Breast epithelium (tissue), 4 donors: ENCODE results near the gene DPEP1. TPM values are rescaled to one million over a fixed set of nuclear protein-coding genes. Genes with fewer than 3 reads are reported as not detected.

Source experiments
- DNase-seq, 2 donors: peaks; one replicate each; pipeline ENCODE4 v3.0.0-alpha.2; 2019; ENCODE audit warnings: low spot score in 2 of 2
- H3K27ac ChIP-seq, 2 donors: fragments of 200-600 bp; sonication (generic) in 1 of 2; one replicate each; pipeline ENCODE4 v1.5.1; 2016 to 2019; ENCODE audit warnings: mild to moderate bottlenecking in 1 of 2
- H3K27me3 ChIP-seq, 2 donors: fragments of 200-600 bp; sonication (generic) in 1 of 2; one replicate each; pipeline versions ENCODE4 v1.5.1 to v1.6.0; 2017 to 2019; ENCODE audit warnings: control low read depth in 1 of 2, mild to moderate bottlenecking in 1 of 2
- H3K36me3 ChIP-seq: fragments of 200-600 bp; one replicate; pipeline ENCODE4 v1.5.1; 2019
- H3K4me1 ChIP-seq, 2 donors: fragments of 200-600 bp; sonication (generic); one replicate each; pipeline ENCODE4 v1.5.1; 2016 to 2019; ENCODE audit warnings: control low read depth in 1 of 2
- H3K4me3 ChIP-seq, 3 donors: fragments of 200-600 bp; sonication (generic); 1 replicate in 2 of 3; 2 replicates in 1 of 3; pipeline ENCODE4 v1.5.1; 2016 to 2019; ENCODE audit warnings: mild to moderate bottlenecking in 3 of 3, moderate library complexity in 2 of 3
- H3K9me3 ChIP-seq, 2 donors: fragments of 200-600 bp; sonication (generic) in 1 of 2; one replicate each; pipeline ENCODE4 v1.5.1; 2016 to 2019; ENCODE audit warnings: control low read depth in 1 of 2
- CTCF ChIP-seq, 3 donors: fragments of 450-650 bp; IDR thresholded peaks; one replicate each; pipeline ENCODE4 v1.5.1; 2016 to 2017; ENCODE audit warnings: antibody characterized with exemption in 3 of 3, mild to moderate bottlenecking in 3 of 3, moderate library complexity in 3 of 3
- POLR2A ChIP-seq: fragments of 450-650 bp; IDR thresholded peaks from one replicate; pipeline ENCODE4 v1.6.1; 2016; ENCODE audit warnings: antibody characterized with exemption, mild to moderate bottlenecking, moderate library complexity
- POLR2AphosphoS5 ChIP-seq, 3 donors: sonication (generic); formaldehyde crosslinking; IDR thresholded peaks; one replicate each; pipeline ENCODE4 v1.6.1; 2017; ENCODE audit warnings: antibody characterized with exemption in 3 of 3
- intact Hi-C: fragments of 100-400 bp; cut with DNase I; formaldehyde crosslinking; loops from one replicate; pipeline ENCODE4 v1.15.1; 2023; ENCODE audit warnings: low total_unique reads
- total RNA-seq, 3 donors: library from RNA; depleted of rRNA; stranded (reverse); fragments of >200 nt; gene quantifications; one replicate each; pipeline ENCODE4 v1.1.0, GENCODE V29; 2016

DPEP1 gene
- total RNA-seq, 3 donors from 2014 or later, result 0.59 to 0.98 (median 0.80) TPM

- TF ChIP-seq POLR2A (no peak), CTCF (IDR thresholded peaks at IDR 0.05) (no peak), POLR2AphosphoS5 (IDR thresholded peaks at IDR 0.05) (no peak)
- intact Hi-C loops, result no loop called here
- Histone ChIP-seq H3K9me3 (no peaks in the 10 kb centered on the region), H3K4me1 (peaks cover 3 to 6% of the 10 kb centered on the region in 2 donors), H3K36me3 (no peaks in the 10 kb centered on the region), H3K27ac (no peak overlapping the region), H3K4me3 (no peak overlapping the region), H3K27me3 (peaks cover 0 to 11% of the 10 kb centered on the region in 2 donors)
- no peak for DNase-seq
These were observed 12.5 kb upstream of the DPEP1 start for GRCh38 chr16:89600956-89601355.

- H3K4me3 ChIP-seq, result no peak overlapping the region
- H3K27me3 ChIP-seq, result peaks cover 0 to 13% of the 10 kb centered on the region in 2 donors
These were observed 11.6 kb upstream of the DPEP1 start for GRCh38 chr16:89601906-89602272.

GRCh38 chr16:89602273-89602951, 11.0 kb upstream of the DPEP1 start:
- H3K4me1 ChIP-seq, result peaks cover 3 to 6% of the 10 kb centered on the region in 2 donors
- peak overlapping the region in 2 of 3 donors; percentile 5 to 50 for H3K4me3 ChIP-seq
- TF ChIP-seq POLR2AphosphoS5 (IDR thresholded peaks at IDR 0.05), result no peak
- TF ChIP-seq POLR2A, result no peak
- no peak for TF ChIP-seq CTCF (IDR thresholded peaks at IDR 0.05)
- H3K36me3 ChIP-seq, result no peaks in the 10 kb centered on the region
- no peak for DNase-seq
- no peak overlapping the region for H3K27ac ChIP-seq
- no peaks in the 10 kb centered on the region for H3K9me3 ChIP-seq
- peaks cover 0 to 13% of the 10 kb centered on the region in 2 donors for H3K27me3 ChIP-seq
- intact Hi-C loops, result no loop called here

More at GRCh38 chr16:89601906-89602272, 11.6 kb upstream of the DPEP1 start:
- no peak for TF ChIP-seq POLR2A
- TF ChIP-seq CTCF (IDR thresholded peaks at IDR 0.05), result no peak
- no peak for TF ChIP-seq POLR2AphosphoS5 (IDR thresholded peaks at IDR 0.05)
- Histone ChIP-seq H3K27ac (no peak overlapping the region), H3K36me3 (no peaks in the 10 kb centered on the region), H3K4me1 (peaks cover 3 to 6% of the 10 kb centered on the region in 2 donors), H3K9me3 (no peaks in the 10 kb centered on the region)
- intact Hi-C loops, result no loop called here
- DNase-seq, result no peak

GRCh38 chr16:89602952-89603590, 10.4 kb upstream of the DPEP1 start:
- Histone ChIP-seq H3K27ac (no peak overlapping the region), H3K9me3 (no peaks in the 10 kb centered on the region), H3K27me3 (peaks cover 0 to 13% of the 10 kb centered on the region in 2 donors), H3K4me1 (peaks cover 3 to 6% of the 10 kb centered on the region in 2 donors), H3K4me3 (no peak overlapping the region), H3K36me3 (no peaks in the 10 kb centered on the region)
- no peak for DNase-seq
- intact Hi-C loops, result no loop called here
- TF ChIP-seq POLR2AphosphoS5 (IDR thresholded peaks at IDR 0.05) (no peak), POLR2A (no peak), CTCF (IDR thresholded peaks at IDR 0.05) (no peak)

- Histone ChIP-seq H3K4me1 (peaks cover 3 to 6% of the 10 kb centered on the region in 2 donors), H3K27me3 (peaks cover 0 to 13% of the 10 kb centered on the region in 2 donors), H3K4me3 (no peak overlapping the region), H3K36me3 (no peaks in the 10 kb centered on the region), H3K27ac (no peak overlapping the region), H3K9me3 (no peaks in the 10 kb centered on the region)
- intact Hi-C loops, result no loop called here
- DNase-seq, result no peak
- TF ChIP-seq POLR2A (no peak), POLR2AphosphoS5 (IDR thresholded peaks at IDR 0.05) (no peak), CTCF (IDR thresholded peaks at IDR 0.05) (no peak)
These were observed 8.7 kb upstream of the DPEP1 start for GRCh38 chr16:89604764-89605163.
